ENCODE measurements around the gene BRD3. TPM values are rescaled to one million over a fixed set of nuclear protein-coding genes. Genes with fewer than 3 reads are reported as not detected.
A peak's percentile ranks its signal among the peaks of the same experiment; 100 is the strongest.
"Not testable (repeated sequence)": the region's sequence is repeated elsewhere in the genome, so short reads cannot be mapped to it uniquely, and the experiment has no call there.

Gene BRD3
- total RNA-seq, 1 donor from 2014 or later = 24.6 TPM

- no peak for ATAC-seq
- DNase-seq (ENCODE audit: low spot score) = no peak
Observed at GRCh38 chr9:133995012-133995896, 72.6 kb downstream of the BRD3 start.

GRCh38 chr9:133994353-133995011, 73.3 kb downstream of the BRD3 start:
- peak; percentile 85 for DNase-seq (ENCODE audit: low spot score)
- ATAC-seq = peak; percentile 53

GRCh38 chr9:133993635-133994253, 74.1 kb downstream of the BRD3 start:
- ATAC-seq (no peak), DNase-seq (ENCODE audit: low spot score) (no peak)

- DNase-seq (ENCODE audit: low spot score) (peak; percentile 93), ATAC-seq (peak; percentile 70)
Observed at GRCh38 chr9:133992780-133993634, 74.8 kb downstream of the BRD3 start.

GRCh38 chr9:133991964-133992779, 75.7 kb downstream of the BRD3 start, which contains the start of gene VAV2:
TSS of gene VAV2 (minus strand) at chr9:133992324. CDS start at chr9:133992278, 46 bp downstream.
- peak; percentile 89 for DNase-seq (ENCODE audit: low spot score)
- ATAC-seq = peak; percentile 62

GRCh38 chr9:133991214-133991921, 76.5 kb downstream of the BRD3 start:
- peak; percentile 75 for DNase-seq (ENCODE audit: low spot score)
- peak; percentile 29 for ATAC-seq

- DNase-seq (ENCODE audit: low spot score) (peak; percentile 74), ATAC-seq (peak; percentile 29)
Observed at GRCh38 chr9:133990366-133991213, 77.2 kb downstream of the BRD3 start.

GRCh38 chr9:133989625-133990365, 78.0 kb downstream of the BRD3 start:
- ATAC-seq (peak; percentile 6), DNase-seq (ENCODE audit: low spot score) (no peak)

GRCh38 chr9:133988771-133989170, 79.1 kb downstream of the BRD3 start:
- not testable (repeated sequence) for ATAC-seq; DNase-seq (ENCODE audit: low spot score)

GRCh38 chr9:133987946-133988665, 79.7 kb downstream of the BRD3 start:
- ATAC-seq = no peak

GRCh38 chr9:133987446-133987788, 80.4 kb downstream of the BRD3 start:
- ATAC-seq = no peak
- DNase-seq (ENCODE audit: low spot score) = no peak

More at GRCh38 chr9:133987946-133988665, 79.7 kb downstream of the BRD3 start:
- DNase-seq (ENCODE audit: low spot score) = no peak

GRCh38 chr9:133986774-133987445, 80.9 kb downstream of the BRD3 start:
- ATAC-seq = no peak
- DNase-seq (ENCODE audit: low spot score) = no peak

GRCh38 chr9:133986061-133986460, 81.8 kb downstream of the BRD3 start:
- DNase-seq (ENCODE audit: low spot score) = no peak

GRCh38 chr9:133982971-133983720, 84.7 kb downstream of the BRD3 start:
- no peak for ATAC-seq
- no peak for DNase-seq (ENCODE audit: low spot score)

More at GRCh38 chr9:133986061-133986460, 81.8 kb downstream of the BRD3 start:
- no peak for ATAC-seq

- DNase-seq (ENCODE audit: low spot score) = no peak
- no peak for ATAC-seq
Observed at GRCh38 chr9:133981958-133982681, 85.7 kb downstream of the BRD3 start.

Data from left lobe of liver (tissue), 2 donors.